IgD-negative memory B cell (primary cell): ENCODE results near the gene ORAI1. TPM values are rescaled to one million over a fixed set of nuclear protein-coding genes. Genes with fewer than 3 reads are reported as not detected.
"Not testable (repeated sequence)": the region's sequence is repeated elsewhere in the genome, so short reads cannot be mapped to it uniquely, and the experiment has no call there.

Experiments
- H3K27ac Mint-ChIP-seq, 3 donors: one replicate each; pipeline ENCODE4 v1.8.0; 2020 to 2022; ENCODE audit warnings: mild to moderate bottlenecking in 3 of 3, mixed read lengths in 3 of 3, moderate library complexity in 1 of 3
- H3K27me3 Mint-ChIP-seq: one replicate; pipeline ENCODE4 v1.8.0; 2021; ENCODE audit warnings: mixed read lengths
- H3K36me3 Mint-ChIP-seq: one replicate; pipeline ENCODE4 v1.8.0; 2020; ENCODE audit warnings: mild to moderate bottlenecking, mixed read lengths
- H3K4me1 Mint-ChIP-seq, 3 donors: one replicate each; pipeline ENCODE4 v1.8.0; 2020 to 2022; ENCODE audit warnings: mixed read lengths in 3 of 3, mild to moderate bottlenecking in 1 of 3
- H3K4me3 Mint-ChIP-seq, 4 donors: one replicate each; pipeline ENCODE4 v1.8.0; 2020 to 2022; ENCODE audit warnings: mild to moderate bottlenecking in 4 of 4, mixed read lengths in 4 of 4, moderate library complexity in 3 of 4
- H3K9me3 Mint-ChIP-seq, 3 donors: one replicate each; pipeline ENCODE4 v1.8.0; 2020 to 2021; ENCODE audit warnings: mixed read lengths in 3 of 3, mild to moderate bottlenecking in 1 of 3
- polyA plus RNA-seq: library from polyadenylated mRNA; unstranded; fragments of 300-500 nt; fragmentation: Illumina TruSeq; gene quantifications from one replicate; pipeline ENCODE4 v1.2.3, GENCODE V29; 2021

The ORAI1 gene
- 109 TPM for polyA plus RNA-seq

GRCh38 chr12:121626087-121626852 is at the start of gene ORAI1:
TSS of gene ORAI1 (plus strand) at chr12:121626530.
- no peaks in the 10 kb centered on the region for H3K9me3 Mint-ChIP-seq
- H3K36me3 Mint-ChIP-seq, result no peaks in the 10 kb centered on the region
- H3K4me3 Mint-ChIP-seq, result peak within 1 kb of the TSS; percentile 92 to 98 (median 98)
- H3K4me1 Mint-ChIP-seq, result peaks cover 33 to 44% (median 39%) of the 10 kb centered on the region in 3 donors
- no peaks in the 10 kb centered on the region for H3K27me3 Mint-ChIP-seq
- H3K27ac Mint-ChIP-seq, result peak within 1 kb of the TSS; percentile 96 to 100 (median 97)

DNA sequence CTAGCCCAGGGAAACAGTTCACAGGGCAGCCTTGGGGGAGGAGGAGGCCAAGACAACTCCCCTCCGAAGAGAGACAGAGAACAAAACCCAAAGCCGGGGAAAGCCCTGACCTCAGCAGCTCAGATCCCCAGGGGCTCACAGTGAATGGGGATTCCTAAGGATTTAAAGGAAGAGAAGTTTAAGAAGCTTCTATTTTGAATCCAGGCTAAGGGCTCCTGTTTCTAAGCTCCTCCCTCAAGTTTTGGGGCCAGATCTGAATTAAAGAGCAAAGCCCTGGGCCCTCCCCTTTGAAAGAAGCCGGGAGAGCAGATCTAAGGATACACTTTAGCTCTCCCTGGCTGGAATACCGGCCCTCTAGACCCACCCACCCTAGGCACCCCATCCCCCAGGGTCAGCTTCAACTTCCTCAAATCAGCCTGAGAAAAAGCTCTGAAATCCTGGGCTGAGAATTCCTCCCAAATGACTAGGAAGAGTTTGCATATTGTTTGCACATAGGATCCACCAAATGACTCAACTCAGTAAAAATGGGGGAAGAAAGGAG is 49.4 kb upstream of the ORAI1 start:
- Mint-ChIP-seq H3K4me1 (peaks cover 13 to 20% (median 17%) of the 10 kb centered on the region in 3 donors), H3K9me3 (no peaks in the 10 kb centered on the region), H3K36me3 (peaks cover 9% of the 10 kb centered on the region), H3K27me3 (no peaks in the 10 kb centered on the region), H3K27ac (peak overlapping the region; percentile 27 to 63 (median 51)), H3K4me3 (peak overlapping the region in 3 of 4 donors; percentile 49 to 85 (median 56))

GRCh38 chr12:121577443-121578180 is 48.7 kb upstream of the ORAI1 start:
- Mint-ChIP-seq H3K4me1 (peaks cover 14 to 23% (median 21%) of the 10 kb centered on the region in 3 donors), H3K27me3 (no peaks in the 10 kb centered on the region)

DNA sequence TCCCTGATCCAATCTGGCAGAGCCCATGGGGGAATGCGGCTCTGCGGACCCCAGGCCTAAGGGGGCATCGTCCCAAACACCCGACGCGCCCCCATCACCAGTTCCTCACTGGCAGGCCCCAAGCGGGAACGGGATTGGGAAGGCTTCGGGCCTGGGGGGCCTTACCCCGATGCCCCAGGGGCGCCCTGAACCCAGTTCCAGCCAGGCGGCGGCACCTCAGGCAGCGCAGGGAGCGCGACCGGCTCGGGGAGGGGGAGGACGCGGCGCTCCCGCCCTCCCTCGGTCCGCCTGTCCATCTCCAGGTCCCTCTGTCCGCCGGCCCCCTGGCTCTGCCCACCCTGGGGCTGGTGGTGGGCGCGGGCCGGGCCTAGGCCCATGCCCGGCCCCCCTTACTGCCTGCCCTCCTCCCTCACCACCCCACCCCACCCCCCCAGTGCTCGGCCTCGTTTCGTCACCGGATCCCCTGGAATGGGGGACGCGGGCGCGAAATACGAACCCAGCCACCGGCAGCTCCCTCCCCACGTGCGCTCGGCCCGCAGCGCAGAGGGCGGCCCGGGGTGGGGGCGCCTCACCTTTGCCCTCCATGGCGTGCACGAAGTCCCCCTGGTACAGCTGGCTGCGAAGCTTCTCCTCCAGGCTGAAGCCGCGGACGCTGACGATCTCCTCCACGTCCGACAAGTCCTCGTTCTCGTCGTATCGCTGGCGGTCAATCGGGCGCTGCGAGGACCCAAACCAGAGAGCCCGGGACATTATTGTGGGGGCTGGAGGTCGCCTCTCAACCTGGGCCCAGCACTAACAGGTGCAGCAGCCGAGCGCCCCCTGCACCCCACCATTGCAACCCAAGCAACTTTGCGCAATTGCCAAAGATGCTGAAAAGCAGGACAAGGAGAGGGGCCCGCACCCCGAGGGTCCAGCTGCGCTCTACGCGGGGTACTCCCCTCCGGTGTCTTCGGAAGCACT is 47.8 kb upstream of the ORAI1 start:
- Mint-ChIP-seq H3K36me3 (peaks cover 7% of the 10 kb centered on the region), H3K27me3 (no peaks in the 10 kb centered on the region), H3K27ac (peak overlapping the region; percentile 76 to 78 (median 78)), H3K4me1 (peaks cover 16 to 23% (median 23%) of the 10 kb centered on the region in 3 donors), H3K4me3 (peak overlapping the region; percentile 91 to 99 (median 96)), H3K9me3 (no peaks in the 10 kb centered on the region)

More at GRCh38 chr12:121577443-121578180, 48.7 kb upstream of the ORAI1 start:
- Mint-ChIP-seq H3K4me3 (peak overlapping the region; percentile 49 to 85 (median 62)), H3K36me3 (peaks cover 7% of the 10 kb centered on the region), H3K9me3 (no peaks in the 10 kb centered on the region), H3K27ac (peak overlapping the region; percentile 27 to 63 (median 51))

- no peaks in the 10 kb centered on the region for H3K9me3 Mint-ChIP-seq
- H3K27ac Mint-ChIP-seq, result peak overlapping the region in 2 of 3 donors; percentile 94 to 96
- H3K36me3 Mint-ChIP-seq, result peaks cover 2% of the 10 kb centered on the region
- H3K4me1 Mint-ChIP-seq, result peaks cover 13 to 28% (median 23%) of the 10 kb centered on the region in 3 donors
- H3K27me3 Mint-ChIP-seq, result no peaks in the 10 kb centered on the region
- H3K4me3 Mint-ChIP-seq, result peak overlapping the region; percentile 91 to 99 (median 96)
Measured at GRCh38 chr12:121579190-121579791, 47.0 kb upstream of the ORAI1 start.

DNA sequence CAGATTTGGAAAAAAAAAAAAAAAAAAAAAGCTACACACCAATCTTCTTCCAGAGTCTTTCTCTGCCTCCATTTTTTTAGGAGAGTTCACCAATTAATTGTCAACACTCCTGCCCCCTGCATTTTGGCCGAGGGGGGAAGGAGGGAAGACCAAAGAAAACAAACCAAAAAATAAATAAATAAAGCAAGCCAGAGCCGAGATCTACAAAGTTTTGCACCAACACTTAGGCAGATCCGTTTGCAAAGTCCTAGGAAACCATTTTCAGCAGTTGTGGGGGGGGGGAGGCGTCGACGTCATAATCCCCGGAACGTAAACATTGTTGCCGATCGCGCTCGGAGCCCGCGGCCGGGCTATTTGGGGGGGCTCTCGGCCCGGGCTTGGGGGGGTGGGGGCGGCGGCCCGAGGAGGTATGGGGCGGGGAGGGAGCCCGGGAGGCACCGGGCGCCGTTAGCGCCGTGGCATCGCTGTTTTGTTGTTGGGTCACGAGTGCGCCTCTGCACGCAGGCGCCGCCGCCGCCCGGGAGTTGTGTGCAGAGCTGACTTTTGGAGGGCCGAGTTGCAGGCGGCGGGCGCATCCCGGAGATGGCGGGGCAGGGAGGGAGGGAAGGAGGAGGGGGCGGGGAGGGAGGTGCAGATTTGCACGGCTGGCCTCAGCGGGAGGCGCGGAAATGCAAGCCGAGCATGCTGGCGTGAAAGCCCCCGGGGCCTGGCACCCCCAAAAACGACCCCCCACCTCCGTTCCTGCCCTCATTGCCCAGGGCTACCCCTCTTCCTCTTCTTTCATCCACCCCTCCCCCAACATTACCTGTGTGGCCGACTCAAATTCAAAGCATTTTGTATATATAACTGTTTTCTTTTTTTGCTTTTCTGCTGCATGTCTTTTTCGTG is 46.1 kb upstream of the ORAI1 start:
- Mint-ChIP-seq H3K36me3 (peaks cover 2% of the 10 kb centered on the region), H3K9me3 (no peaks in the 10 kb centered on the region), H3K27me3 (no peaks in the 10 kb centered on the region), H3K27ac (peak overlapping the region; percentile 94 to 98 (median 96)), H3K4me1 (peaks cover 13 to 28% (median 23%) of the 10 kb centered on the region in 3 donors), H3K4me3 (peak overlapping the region; percentile 91 to 99 (median 96))

GRCh38 chr12:121580959-121581685 is 45.2 kb upstream of the ORAI1 start, which contains the start of gene KDM2B:
TSS of gene KDM2B (minus strand) at chr12:121581023. CDS start at chr12:121580911, 112 bp downstream.
- Mint-ChIP-seq H3K4me3 (peak within 1 kb of the TSS; percentile 91 to 99 (median 96)), H3K4me1 (peaks cover 13 to 28% (median 23%) of the 10 kb centered on the region in 3 donors), H3K27me3 (no peaks in the 10 kb centered on the region), H3K36me3 (peaks cover 2% of the 10 kb centered on the region), H3K9me3 (no peaks in the 10 kb centered on the region), H3K27ac (peak within 1 kb of the TSS; percentile 94 to 98 (median 96))

DNA sequence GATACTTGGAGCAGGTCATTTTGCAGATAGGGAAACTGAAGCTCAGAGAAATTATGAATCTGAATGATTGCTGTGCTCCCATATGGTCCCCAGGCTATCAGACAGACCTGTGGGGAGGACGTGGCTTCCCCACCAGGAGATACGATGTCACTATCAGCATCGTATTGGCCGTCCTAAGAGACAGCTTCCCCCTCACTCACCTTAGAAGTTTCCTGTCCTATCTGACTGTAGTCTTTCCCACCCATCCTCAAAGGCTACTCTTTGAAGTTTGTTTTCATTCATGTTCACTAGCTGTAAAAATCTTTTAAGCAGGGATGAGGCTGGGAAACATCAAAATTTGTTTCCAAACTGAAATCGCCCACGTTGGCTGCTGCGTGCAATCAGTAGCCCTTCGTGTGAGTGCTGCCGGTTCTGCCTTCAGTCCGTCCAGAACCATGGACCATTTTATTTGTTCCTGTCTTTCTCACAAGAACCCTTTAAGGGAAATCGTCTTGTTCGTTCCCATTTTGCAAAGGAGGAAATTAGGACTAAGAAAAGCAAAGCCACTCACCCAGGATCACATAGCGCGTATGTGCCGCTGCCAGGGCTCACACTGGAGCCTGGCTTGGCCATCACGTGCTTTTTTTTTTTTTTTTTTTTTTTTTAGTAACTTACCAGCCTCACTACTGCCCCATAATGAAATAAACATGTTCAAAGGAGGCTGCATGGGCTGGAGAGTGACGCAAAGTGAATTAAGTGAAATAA is 44.5 kb upstream of the ORAI1 start:
- peak overlapping the region; percentile 87 to 94 (median 93) for H3K27ac Mint-ChIP-seq
- no peaks in the 10 kb centered on the region for H3K27me3 Mint-ChIP-seq
- no peaks in the 10 kb centered on the region for H3K9me3 Mint-ChIP-seq
- H3K4me1 Mint-ChIP-seq, result peaks cover 13 to 28% (median 23%) of the 10 kb centered on the region in 3 donors
- H3K36me3 Mint-ChIP-seq, result peaks cover 2% of the 10 kb centered on the region
- peak overlapping the region; percentile 91 to 98 (median 94) for H3K4me3 Mint-ChIP-seq

DNA sequence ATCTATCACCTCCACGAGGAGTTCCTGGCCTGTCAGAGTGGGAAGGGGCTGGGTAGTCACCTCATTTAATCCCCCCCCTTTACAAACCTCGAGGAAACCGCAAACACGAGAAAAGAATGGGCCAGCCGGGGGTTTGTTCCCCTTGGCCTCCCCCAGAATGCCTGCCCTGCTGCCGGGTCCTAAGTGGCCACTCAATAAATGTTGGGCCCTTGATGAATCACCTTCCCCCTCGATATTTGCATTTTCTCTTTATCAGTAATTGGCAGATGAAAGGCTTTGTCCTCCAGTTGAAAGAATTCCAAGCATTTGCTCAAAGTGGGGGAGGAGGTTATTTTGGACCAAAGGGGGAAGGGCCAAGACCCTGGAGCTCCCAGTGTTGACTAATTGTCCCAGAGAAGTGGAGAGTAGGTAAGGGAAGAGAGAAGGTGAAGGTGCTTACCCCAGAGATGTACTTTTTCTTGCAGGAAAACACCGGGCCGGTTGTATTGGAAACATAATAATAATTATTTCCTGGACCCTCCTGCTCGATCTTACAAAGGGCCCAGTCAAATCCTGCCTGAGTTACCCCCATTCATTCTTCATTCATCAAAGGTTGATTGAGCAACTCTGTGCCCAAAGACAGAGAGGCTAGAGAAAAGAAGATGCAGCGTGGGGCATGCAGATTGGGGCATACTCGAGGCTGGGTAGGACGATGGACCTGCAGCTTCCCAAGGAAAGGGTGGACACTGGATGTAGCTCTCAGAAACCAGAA is 43.6 kb upstream of the ORAI1 start:
- no peaks in the 10 kb centered on the region for H3K9me3 Mint-ChIP-seq
- peak overlapping the region in 2 of 3 donors; percentile 93 to 94 for H3K27ac Mint-ChIP-seq
- H3K4me1 Mint-ChIP-seq, result peaks cover 13 to 23% (median 18%) of the 10 kb centered on the region in 3 donors
- peaks cover 2% of the 10 kb centered on the region for H3K36me3 Mint-ChIP-seq
- no peaks in the 10 kb centered on the region for H3K27me3 Mint-ChIP-seq
- peak overlapping the region in 2 of 4 donors; percentile 54 to 77 for H3K4me3 Mint-ChIP-seq

DNA sequence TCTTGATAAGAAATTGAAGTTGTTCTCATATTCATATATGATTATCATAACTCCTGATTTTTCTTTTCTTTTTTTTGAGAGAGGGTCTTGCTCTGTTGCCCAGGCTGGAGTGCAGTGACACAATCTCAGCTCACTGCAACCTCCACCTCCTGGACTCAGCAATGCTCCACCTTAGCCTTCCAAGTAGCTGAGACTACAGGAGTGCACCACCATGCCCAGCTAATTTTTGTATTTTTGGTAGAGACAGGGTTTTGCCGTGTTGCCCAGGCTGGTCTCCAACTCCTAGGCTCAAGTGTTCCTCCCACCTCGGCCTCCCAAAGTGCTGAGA is 43.0 kb upstream of the ORAI1 start:
- H3K27me3 Mint-ChIP-seq, H3K9me3 Mint-ChIP-seq, H3K36me3 Mint-ChIP-seq: not testable (repeated sequence)
- Mint-ChIP-seq H3K4me1 (peaks cover 13 to 23% (median 18%) of the 10 kb centered on the region in 3 donors), H3K27ac (peak overlapping the region in 2 of 3 donors; percentile 39 to 49), H3K4me3 (peak overlapping the region in 1 of 4 donors; percentile 77)

DNA sequence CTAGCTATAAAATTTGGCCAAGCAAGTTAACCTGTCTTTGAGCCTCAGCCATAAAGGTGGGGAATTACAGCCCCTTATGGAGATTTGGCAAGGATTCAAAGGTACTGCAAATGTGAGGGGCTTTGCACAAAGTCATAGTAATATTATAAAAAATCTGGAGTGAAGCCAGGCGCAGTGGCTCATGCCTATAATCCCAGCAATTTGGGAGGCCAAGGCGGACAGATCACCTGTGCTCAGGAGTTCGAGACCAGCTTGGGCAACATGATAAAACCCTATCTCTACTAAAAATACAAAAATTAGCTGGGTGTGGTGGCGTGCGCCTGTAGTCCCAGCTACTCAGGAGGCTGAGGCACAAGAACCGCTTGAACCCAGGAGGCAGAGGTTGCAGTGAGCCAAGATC is 41.4 kb upstream of the ORAI1 start:
- Mint-ChIP-seq H3K4me1 (peaks cover 16 to 23% (median 21%) of the 10 kb centered on the region in 3 donors), H3K27ac (peak overlapping the region in 1 of 3 donors; percentile 49)
- not testable (repeated sequence) for H3K27me3 Mint-ChIP-seq, H3K9me3 Mint-ChIP-seq, H3K4me3 Mint-ChIP-seq, H3K36me3 Mint-ChIP-seq
